OCI-LY7 (cell line): ENCODE results near the gene R3HDM4. TPM values are rescaled to one million over a fixed set of nuclear protein-coding genes. Genes with fewer than 3 reads are reported as not detected.
A peak's percentile ranks its signal among the peaks of the same experiment; 100 is the strongest.
"Not testable (repeated sequence)": the region's sequence is repeated elsewhere in the genome, so short reads cannot be mapped to it uniquely, and the experiment has no call there.

Experiments used
- BruUV-seq: library from RNA; stranded (reverse); fragments of 400-500 nt; replicated peaks from 2 replicates; lab custom pipeline; 2021; lab: Mats Ljungman, UMichigan
- CTCF ChIA-PET: fragments of 300-600 bp; sonication (Branson Sonifier 250); formaldehyde crosslinking; loops from one replicate; lab custom pipeline; 2022; ENCODE audit warnings: antibody characterized with exemption; ENCODE audit not compliant: unreplicated experiment; lab: Charles Lee
- POLR2A ChIA-PET: fragments of 300-600 bp; sonication (Branson Sonifier 250); formaldehyde crosslinking; loops from one replicate; lab custom pipeline; 2022; ENCODE audit warnings: antibody characterized with exemption; lab: Charles Lee
- DNase-seq: peaks from one replicate; pipeline ENCODE4 v3.0.0-alpha.2; 2015; ENCODE audit warnings: low spot score
- H2AFZ ChIP-seq: fragments of 200-600 bp; sonication (generic), shearing (Covaris generic); 2 replicates; pipeline ENCODE4 v1.6.1; 2014; ENCODE audit warnings: mild to moderate bottlenecking, antibody characterized with exemption, low read length, moderate library complexity
- H3K27ac ChIP-seq: fragments of 200-600 bp; sonication (generic); 2 replicates; pipeline ENCODE4 v1.5.1; 2014; ENCODE audit warnings: mixed run types, low read depth, mild to moderate bottlenecking, moderate library complexity, low read length, inconsistent platforms; ENCODE audit not compliant: poor library complexity, severe bottlenecking
- H3K36me3 ChIP-seq: fragments of 200-600 bp; sonication (generic); 2 replicates; pipeline ENCODE4 v1.6.1; 2014; ENCODE audit warnings: mild to moderate bottlenecking, antibody characterized with exemption, low read length, moderate library complexity, mixed read lengths; ENCODE audit not compliant: insufficient read depth
- H3K4me1 ChIP-seq: fragments of 200-600 bp; sonication (generic); 2 replicates; pipeline ENCODE4 v1.5.1; 2014; ENCODE audit warnings: mild to moderate bottlenecking, low read length; ENCODE audit not compliant: insufficient read depth, poor library complexity, severe bottlenecking
- H3K4me2 ChIP-seq: fragments of 200-600 bp; sonication (generic); 2 replicates; pipeline ENCODE4 v1.6.1; 2014; ENCODE audit warnings: mild to moderate bottlenecking, low read length
- H3K4me3 ChIP-seq: fragments of 200-600 bp; sonication (generic); 2 replicates; pipeline ENCODE4 v1.5.1; 2014; ENCODE audit warnings: mild to moderate bottlenecking, low read depth, low read length; ENCODE audit not compliant: poor library complexity, severe bottlenecking
- H3K79me2 ChIP-seq: fragments of 200-600 bp; sonication (generic); 2 replicates; pipeline ENCODE4 v1.6.1; 2016; ENCODE audit warnings: low read depth, mild to moderate bottlenecking, low read length, moderate library complexity, mixed read lengths; ENCODE audit not compliant: insufficient read depth
- H3K9me2 ChIP-seq: fragments of 200-600 bp; sonication (generic); 2 replicates; pipeline ENCODE4 v1.6.1; 2016; ENCODE audit warnings: mild to moderate bottlenecking, low read length, mixed read lengths; ENCODE audit not compliant: insufficient read depth
- H3K9me3 ChIP-seq: fragments of 200-600 bp; sonication (generic); 2 replicates; pipeline ENCODE4 v1.6.1; 2014; ENCODE audit warnings: mild to moderate bottlenecking, mixed run types, low read length, mixed read lengths
- H4K20me1 ChIP-seq: fragments of 200-600 bp; sonication (generic); 2 replicates; pipeline ENCODE4 v1.6.1; 2014; ENCODE audit warnings: mild to moderate bottlenecking, antibody characterized with exemption, low read length, moderate library complexity, mixed read lengths; ENCODE audit not compliant: insufficient read depth
- EZH2phosphoT487 ChIP-seq: fragments of 200-600 bp; sonication (generic); IDR thresholded peaks from 2 replicates; pipeline ENCODE4 v1.6.1; 2018; ENCODE audit warnings: low read depth, borderline replicate concordance, mild to moderate bottlenecking, mixed run types, antibody characterized with exemption, low read length, moderate library complexity, mixed read lengths
- intact Hi-C: fragments of 100-400 bp; cut with micrococcal nuclease; formaldehyde crosslinking; loops from one replicate; pipeline ENCODE4 v1.10.0; 2022; ENCODE audit not compliant: unreplicated experiment
- total RNA-seq, 2 experiments: library from RNA; depleted of rRNA in 1 of 2; stranded (reverse); fragments of >200 nt in 1 of 2; shearing (Covaris generic) in 1 of 2; gene quantifications; 2 replicates each; pipeline ENCODE4 v1.2.3, GENCODE V29; 2014 to 2022
- TF ChIP-seq, protein P1 (sequence below): fragments of 200-600 bp; sonication (generic); conservative IDR thresholded peaks from 2 replicates; pipeline ENCODE4 v1.5.1; 2014; ENCODE audit warnings: mild to moderate bottlenecking, antibody characterized with exemption, low read length, moderate library complexity, mixed read lengths

R3HDM4 gene
- total RNA-seq, 2 experiments from 2014 or later: 43.5 to 64.9 TPM

GRCh38 chr19:892243-892893 lies 20.7 kb downstream of the R3HDM4 start:
- H3K4me2 ChIP-seq: peak overlapping the region; percentile 62
- 0 out of 2 replicates have a peak, but pooled peaks cover 5% of the 10 kb centered on the region for H3K79me2 ChIP-seq
- ChIA-PET CTCF (no interaction called here), POLR2A (interaction anchor here (1.1 to 1.5 kb wide), 2 partner anchors 10 to 15 kb away, joined by 3 read pairs; no protein-coding TSS in a partner anchor)
- no TSS peak for BruUV-seq
- intact Hi-C loops: loop anchor here (2.0 kb wide), 2 partner anchors 14 to 20 kb away; no protein-coding TSS in a partner anchor
- no peaks in the 10 kb centered on the region for H3K9me3 ChIP-seq
- peak overlapping the region; percentile 38 for H3K27ac ChIP-seq
- DNase-seq: peak; percentile 36
- no peak for TF ChIP-seq EZH2phosphoT487
- TF ChIP-seq, protein P1, sequence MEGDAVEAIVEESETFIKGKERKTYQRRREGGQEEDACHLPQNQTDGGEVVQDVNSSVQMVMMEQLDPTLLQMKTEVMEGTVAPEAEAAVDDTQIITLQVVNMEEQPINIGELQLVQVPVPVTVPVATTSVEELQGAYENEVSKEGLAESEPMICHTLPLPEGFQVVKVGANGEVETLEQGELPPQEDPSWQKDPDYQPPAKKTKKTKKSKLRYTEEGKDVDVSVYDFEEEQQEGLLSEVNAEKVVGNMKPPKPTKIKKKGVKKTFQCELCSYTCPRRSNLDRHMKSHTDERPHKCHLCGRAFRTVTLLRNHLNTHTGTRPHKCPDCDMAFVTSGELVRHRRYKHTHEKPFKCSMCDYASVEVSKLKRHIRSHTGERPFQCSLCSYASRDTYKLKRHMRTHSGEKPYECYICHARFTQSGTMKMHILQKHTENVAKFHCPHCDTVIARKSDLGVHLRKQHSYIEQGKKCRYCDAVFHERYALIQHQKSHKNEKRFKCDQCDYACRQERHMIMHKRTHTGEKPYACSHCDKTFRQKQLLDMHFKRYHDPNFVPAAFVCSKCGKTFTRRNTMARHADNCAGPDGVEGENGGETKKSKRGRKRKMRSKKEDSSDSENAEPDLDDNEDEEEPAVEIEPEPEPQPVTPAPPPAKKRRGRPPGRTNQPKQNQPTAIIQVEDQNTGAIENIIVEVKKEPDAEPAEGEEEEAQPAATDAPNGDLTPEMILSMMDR: no peak
- H3K4me1 ChIP-seq: peaks cover 5% of the 10 kb centered on the region
- no peaks in the 10 kb centered on the region for H4K20me1 ChIP-seq
- H3K9me2 ChIP-seq: no peaks in the 10 kb centered on the region
- H3K36me3 ChIP-seq: peaks cover 11% of the 10 kb centered on the region; the same call in 1 of the 2 replicates
- H3K4me3 ChIP-seq: peak overlapping the region; percentile 91
- no peak overlapping the region for H2AFZ ChIP-seq

GRCh38 chr19:891421-892200 lies 21.4 kb downstream of the R3HDM4 start:
- DNase-seq, POLR2A ChIA-PET, CTCF ChIA-PET, H3K4me1 ChIP-seq, BruUV-seq, H3K79me2 ChIP-seq, H3K9me3 ChIP-seq, H4K20me1 ChIP-seq, H3K9me2 ChIP-seq, H2AFZ ChIP-seq: not testable (repeated sequence)
- Histone ChIP-seq H3K4me3 (peak overlapping the region; percentile 91), H3K27ac (peak overlapping the region; percentile 38), H3K4me2 (peak overlapping the region; percentile 62), H3K36me3 (peaks cover 18% of the 10 kb centered on the region; the same call in 1 of the 2 replicates)
- intact Hi-C loops: loop anchor here (2.0 kb wide), 2 partner anchors 15 to 19 kb away; no protein-coding TSS in a partner anchor

- POLR2A ChIA-PET: no interaction called here
- no peak overlapping the region for H3K4me2 ChIP-seq
- H3K27ac ChIP-seq: no peak overlapping the region
These were observed 22.2 kb downstream of the R3HDM4 start for GRCh38 chr19:890831-891230.

More at GRCh38 chr19:890831-891230, 22.2 kb downstream of the R3HDM4 start:
- no peak for DNase-seq
- H4K20me1 ChIP-seq: no peaks in the 10 kb centered on the region
- CTCF ChIA-PET: no interaction called here
- no peak overlapping the region for H3K4me3 ChIP-seq
- intact Hi-C loops: no loop called here
- peaks cover 5% of the 10 kb centered on the region for H3K4me1 ChIP-seq
- BruUV-seq: no TSS peak
- no peaks in the 10 kb centered on the region for H3K9me3 ChIP-seq
- peaks cover 21% of the 10 kb centered on the region; the same call in 1 of the 2 replicates for H3K36me3 ChIP-seq
- H3K9me2 ChIP-seq: no peaks in the 10 kb centered on the region
- TF ChIP-seq, protein P1: no peak
- no peak for TF ChIP-seq EZH2phosphoT487
- H3K79me2 ChIP-seq: 0 out of 2 replicates have a peak, but pooled peaks cover 5% of the 10 kb centered on the region
- no peak overlapping the region for H2AFZ ChIP-seq
